DMS79 (cell line): ENCODE results near the gene PVR.
"Not testable (repeated sequence)": the region's sequence is repeated elsewhere in the genome, so short reads cannot be mapped to it uniquely, and the experiment has no call there.

Source experiments
- DNase-seq: peaks from one replicate; lab custom pipeline; 2025; lab: John Stamatoyannopoulos, UW

Gene PVR

GRCh38 chr19:44618640-44619357, 24.9 kb upstream of the PVR start:
- DNase-seq, result no peak

- no peak for DNase-seq
Observed at GRCh38 chr19:44620667-44621066, 23.0 kb upstream of the PVR start.

GRCh38 chr19:44621367-44621766, 22.3 kb upstream of the PVR start:
- DNase-seq, result no peak

GRCh38 chr19:44623080-44623479, 20.6 kb upstream of the PVR start:
- DNase-seq, result no peak

- no peak for DNase-seq
Observed at GRCh38 chr19:44623626-44624025, 20.1 kb upstream of the PVR start.

GRCh38 chr19:44624840-44625354, 18.8 kb upstream of the PVR start:
- DNase-seq, result no peak

GRCh38 chr19:44625637-44626036, 18.1 kb upstream of the PVR start:
- DNase-seq, result not testable (repeated sequence)

GRCh38 chr19:44626048-44626624, 17.6 kb upstream of the PVR start:
- no peak for DNase-seq

- no peak for DNase-seq
Observed at GRCh38 chr19:44627631-44628030, 16.1 kb upstream of the PVR start.

GRCh38 chr19:44628793-44629192, 14.9 kb upstream of the PVR start:
- DNase-seq, result no peak

GRCh38 chr19:44631611-44632010, 12.1 kb upstream of the PVR start:
- DNase-seq, result not testable (repeated sequence)

GRCh38 chr19:44634058-44634457, 9.7 kb upstream of the PVR start:
- not testable (repeated sequence) for DNase-seq

GRCh38 chr19:44634785-44635184, 8.9 kb upstream of the PVR start:
- DNase-seq, result no peak

GRCh38 chr19:44635581-44636438, 7.9 kb upstream of the PVR start:
- DNase-seq, result no peak

- no peak for DNase-seq
Observed at GRCh38 chr19:44636439-44637389, 7.0 kb upstream of the PVR start.

- no peak for DNase-seq
Observed at GRCh38 chr19:44637390-44637764, 6.3 kb upstream of the PVR start.

- DNase-seq, result no peak
Observed at GRCh38 chr19:44640518-44640917, 3.2 kb upstream of the PVR start.

GRCh38 chr19:44641501-44642265, 2.0 kb upstream of the PVR start:
- no peak for DNase-seq

- no peak for DNase-seq
Observed at GRCh38 chr19:44642377-44642776, 1.3 kb upstream of the PVR start.

- DNase-seq, result peak; percentile 22
Observed at GRCh38 chr19:44644402-44645016, 799 bp downstream of the PVR start.
